Measurements from ENCODE around the gene STK25.
"Not testable (repeated sequence)": the region's sequence is repeated elsewhere in the genome, so short reads cannot be mapped to it uniquely, and the experiment has no call there.

STK25 gene

GRCh38 chr2:241534701-241535375 is 26.5 kb upstream of the STK25 start:
- Histone ChIP-seq H3K27me3 (ENCODE audit: control insufficient read depth, insufficient read depth, low read length) (peaks cover 30% of the 10 kb centered on the region), H3K4me1 (ENCODE audit: control insufficient read depth, insufficient read depth, low read length) (no peaks in the 10 kb centered on the region), H3K4me3 (ENCODE audit: low read length) (no peak overlapping the region), H3K36me3 (ENCODE audit: control insufficient read depth, insufficient read depth, low read length) (no peaks in the 10 kb centered on the region), H3K9ac (ENCODE audit: low read length) (no peak overlapping the region), H3K9me3 (ENCODE audit: control insufficient read depth, low read length) (no peaks in the 10 kb centered on the region)

- Histone ChIP-seq H3K9me3 (ENCODE audit: control insufficient read depth, low read length) (no peaks in the 10 kb centered on the region), H3K4me3 (ENCODE audit: low read length) (no peak overlapping the region), H3K4me1 (ENCODE audit: control insufficient read depth, insufficient read depth, low read length) (no peaks in the 10 kb centered on the region), H3K36me3 (ENCODE audit: control insufficient read depth, insufficient read depth, low read length) (no peaks in the 10 kb centered on the region), H3K27me3 (ENCODE audit: control insufficient read depth, insufficient read depth, low read length) (peaks cover 25% of the 10 kb centered on the region), H3K9ac (ENCODE audit: low read length) (no peak overlapping the region)
Measured at GRCh38 chr2:241534293-241534692, 25.9 kb upstream of the STK25 start.

- H3K4me3 ChIP-seq (ENCODE audit: low read length), result no peak overlapping the region
- no peaks in the 10 kb centered on the region for H3K36me3 ChIP-seq (ENCODE audit: control insufficient read depth, insufficient read depth, low read length)
- H3K9ac ChIP-seq (ENCODE audit: low read length), result no peak overlapping the region
- H3K4me1 ChIP-seq (ENCODE audit: control insufficient read depth, insufficient read depth, low read length), result no peaks in the 10 kb centered on the region
- H3K27me3 ChIP-seq (ENCODE audit: control insufficient read depth, insufficient read depth, low read length), result peaks cover 17% of the 10 kb centered on the region
- H3K9me3 ChIP-seq (ENCODE audit: control insufficient read depth, low read length), result no peaks in the 10 kb centered on the region
Measured at GRCh38 chr2:241532733-241533601, 24.6 kb upstream of the STK25 start.

- Histone ChIP-seq H3K4me3 (ENCODE audit: low read length) (no peak overlapping the region), H3K9ac (ENCODE audit: low read length) (no peak overlapping the region), H3K27me3 (ENCODE audit: control insufficient read depth, insufficient read depth, low read length) (peaks cover 17% of the 10 kb centered on the region), H3K9me3 (ENCODE audit: control insufficient read depth, low read length) (no peaks in the 10 kb centered on the region), H3K4me1 (ENCODE audit: control insufficient read depth, insufficient read depth, low read length) (no peaks in the 10 kb centered on the region), H3K36me3 (ENCODE audit: control insufficient read depth, insufficient read depth, low read length) (no peaks in the 10 kb centered on the region)
Measured at GRCh38 chr2:241532168-241532567, 23.8 kb upstream of the STK25 start.

GRCh38 chr2:241531161-241531722 is 22.9 kb upstream of the STK25 start:
- H3K4me1 ChIP-seq (ENCODE audit: control insufficient read depth, insufficient read depth, low read length), result no peaks in the 10 kb centered on the region
- H3K27me3 ChIP-seq (ENCODE audit: control insufficient read depth, insufficient read depth, low read length), result peaks cover 14% of the 10 kb centered on the region
- H3K36me3 ChIP-seq (ENCODE audit: control insufficient read depth, insufficient read depth, low read length), result no peaks in the 10 kb centered on the region
- H3K9ac ChIP-seq (ENCODE audit: low read length), result no peak overlapping the region
- no peak overlapping the region for H3K4me3 ChIP-seq (ENCODE audit: low read length)
- no peaks in the 10 kb centered on the region for H3K9me3 ChIP-seq (ENCODE audit: control insufficient read depth, low read length)

- H3K9ac ChIP-seq (ENCODE audit: low read length), result no peak overlapping the region
- no peaks in the 10 kb centered on the region for H3K36me3 ChIP-seq (ENCODE audit: control insufficient read depth, insufficient read depth, low read length)
- no peaks in the 10 kb centered on the region for H3K9me3 ChIP-seq (ENCODE audit: control insufficient read depth, low read length)
- H3K4me3 ChIP-seq (ENCODE audit: low read length), result no peak overlapping the region
- H3K4me1 ChIP-seq (ENCODE audit: control insufficient read depth, insufficient read depth, low read length), result no peaks in the 10 kb centered on the region
- peaks cover 10% of the 10 kb centered on the region for H3K27me3 ChIP-seq (ENCODE audit: control insufficient read depth, insufficient read depth, low read length)
Measured at GRCh38 chr2:241530571-241530970, 22.2 kb upstream of the STK25 start.

- H3K9ac ChIP-seq (ENCODE audit: low read length); H3K4me1 ChIP-seq (ENCODE audit: control insufficient read depth, insufficient read depth, low read length); H3K9me3 ChIP-seq (ENCODE audit: control insufficient read depth, low read length); H3K27me3 ChIP-seq (ENCODE audit: control insufficient read depth, insufficient read depth, low read length); H3K4me3 ChIP-seq (ENCODE audit: low read length); H3K36me3 ChIP-seq (ENCODE audit: control insufficient read depth, insufficient read depth, low read length): not testable (repeated sequence)
Measured at GRCh38 chr2:241525818-241526780, 17.7 kb upstream of the STK25 start.

- Histone ChIP-seq H3K4me1 (ENCODE audit: control insufficient read depth, insufficient read depth, low read length) (no peaks in the 10 kb centered on the region), H3K9me3 (ENCODE audit: control insufficient read depth, low read length) (no peaks in the 10 kb centered on the region), H3K27me3 (ENCODE audit: control insufficient read depth, insufficient read depth, low read length) (no peaks in the 10 kb centered on the region)
Measured at GRCh38 chr2:241522477-241522876, 14.1 kb upstream of the STK25 start.

GRCh38 chr2:241519669-241520068 is 11.3 kb upstream of the STK25 start:
- Histone ChIP-seq H3K27me3 (ENCODE audit: control insufficient read depth, insufficient read depth, low read length) (no peaks in the 10 kb centered on the region), H3K9ac (ENCODE audit: low read length) (no peak overlapping the region), H3K9me3 (ENCODE audit: control insufficient read depth, low read length) (no peaks in the 10 kb centered on the region), H3K4me1 (ENCODE audit: control insufficient read depth, insufficient read depth, low read length) (no peaks in the 10 kb centered on the region), H3K4me3 (ENCODE audit: low read length) (no peak overlapping the region), H3K36me3 (ENCODE audit: control insufficient read depth, insufficient read depth, low read length) (no peaks in the 10 kb centered on the region)

More at GRCh38 chr2:241522477-241522876, 14.1 kb upstream of the STK25 start:
- Histone ChIP-seq H3K9ac (ENCODE audit: low read length) (no peak overlapping the region), H3K36me3 (ENCODE audit: control insufficient read depth, insufficient read depth, low read length) (no peaks in the 10 kb centered on the region), H3K4me3 (ENCODE audit: low read length) (no peak overlapping the region)

- H3K27me3 ChIP-seq (ENCODE audit: control insufficient read depth, insufficient read depth, low read length), result no peaks in the 10 kb centered on the region
- H3K36me3 ChIP-seq (ENCODE audit: control insufficient read depth, insufficient read depth, low read length), result no peaks in the 10 kb centered on the region
- H3K4me3 ChIP-seq (ENCODE audit: low read length), result no peak overlapping the region
- H3K9me3 ChIP-seq (ENCODE audit: control insufficient read depth, low read length), result no peaks in the 10 kb centered on the region
- no peaks in the 10 kb centered on the region for H3K4me1 ChIP-seq (ENCODE audit: control insufficient read depth, insufficient read depth, low read length)
- H3K9ac ChIP-seq (ENCODE audit: low read length), result no peak overlapping the region
Measured at GRCh38 chr2:241517297-241517696, 8.9 kb upstream of the STK25 start.

GRCh38 chr2:241516520-241516965 is 8.2 kb upstream of the STK25 start:
- no peaks in the 10 kb centered on the region for H3K36me3 ChIP-seq (ENCODE audit: control insufficient read depth, insufficient read depth, low read length)
- H3K4me1 ChIP-seq (ENCODE audit: control insufficient read depth, insufficient read depth, low read length), result no peaks in the 10 kb centered on the region
- H3K27me3 ChIP-seq (ENCODE audit: control insufficient read depth, insufficient read depth, low read length), result no peaks in the 10 kb centered on the region
- no peaks in the 10 kb centered on the region for H3K9me3 ChIP-seq (ENCODE audit: control insufficient read depth, low read length)
- H3K4me3 ChIP-seq (ENCODE audit: low read length), result no peak overlapping the region
- H3K9ac ChIP-seq (ENCODE audit: low read length), result no peak overlapping the region

All from mucosa of stomach (tissue), 1 donor.